WTC11 (cell line): ENCODE data around the gene ACVR1B.

Experiments
- CREB1 ChIP-seq: sonication (generic); formaldehyde crosslinking; IDR thresholded peaks from 2 replicates; pipeline ENCODE4 v1.8.0; 2023; ENCODE audit warnings: mild to moderate bottlenecking, missing genetic modification reagents
- FOXP1 ChIP-seq: sonication (generic); formaldehyde crosslinking; IDR thresholded peaks from 2 replicates; pipeline ENCODE4 v1.8.0; 2022; ENCODE audit warnings: missing genetic modification reagents, mild to moderate bottlenecking, moderate library complexity, borderline replicate concordance
- IRF2 ChIP-seq: sonication (generic); formaldehyde crosslinking; IDR thresholded peaks from 2 replicates; pipeline ENCODE4 v1.8.0; 2022; ENCODE audit warnings: low read depth, missing genetic modification reagents, borderline replicate concordance
- SP1 ChIP-seq: sonication (generic); formaldehyde crosslinking; conservative IDR thresholded peaks from 2 replicates; pipeline ENCODE4 v1.8.1; 2022; ENCODE audit warnings: missing genetic modification reagents
- ZNF416 ChIP-seq: fragments of 250-450 bp; sonication (Bioruptor Pico); IDR thresholded peaks from 2 replicates; pipeline ENCODE4 v1.9.0; 2021; ENCODE audit warnings: mild to moderate bottlenecking, inconsistent platforms
- TF ChIP-seq, protein P1 (sequence below): sonication (generic); formaldehyde crosslinking; IDR thresholded peaks from 2 replicates; pipeline ENCODE4 v1.8.1; 2022; ENCODE audit warnings: low read depth, mild to moderate bottlenecking, moderate library complexity, missing genetic modification reagents, borderline replicate concordance
- TF ChIP-seq, protein P2 (sequence below): fragments of 250-450 bp; sonication (Bioruptor Pico); conservative IDR thresholded peaks from 2 replicates; pipeline ENCODE4 v1.9.0; 2021; ENCODE audit warnings: mild to moderate bottlenecking
- TF ChIP-seq, protein P3 (sequence below): fragments of 200-600 bp; IDR thresholded peaks from 2 replicates; pipeline ENCODE4 v1.8.0; 2022; ENCODE audit warnings: antibody characterized with exemption
- TF ChIP-seq, protein P4 (sequence below): fragments of 250-450 bp; sonication (Bioruptor Pico); IDR thresholded peaks from 2 replicates; pipeline ENCODE4 v1.9.0; 2021; ENCODE audit warnings: mild to moderate bottlenecking, borderline replicate concordance

DNA sequence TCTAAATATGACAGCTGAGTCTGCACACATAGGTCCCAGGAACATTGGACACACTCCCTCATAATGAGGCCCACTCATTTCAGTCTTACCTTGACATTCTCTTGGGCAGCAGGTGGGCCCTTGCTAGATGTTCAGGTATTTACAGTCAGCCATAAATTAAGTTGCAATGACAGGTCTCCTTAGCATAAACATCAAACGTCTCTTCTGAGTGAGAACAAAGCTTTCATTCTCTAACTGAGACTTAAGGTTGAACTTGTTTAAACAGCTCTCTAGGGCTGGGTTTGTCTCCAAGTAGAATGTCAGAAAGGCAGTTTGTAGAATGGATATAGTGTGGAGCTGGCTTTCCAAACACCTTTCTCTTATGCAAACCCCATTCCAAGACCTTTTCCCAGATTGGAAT, 10.3 kb downstream of the ACVR1B start:
- TF ChIP-seq SP1 (CRISPR knock-in tag) (no peak), ZNF416 (CRISPR knock-in tag) (no peak), IRF2 (no peak), CREB1 (CRISPR knock-in tag) (no peak), FOXP1 (CRISPR knock-in tag) (no peak)
- TF ChIP-seq, protein P1, sequence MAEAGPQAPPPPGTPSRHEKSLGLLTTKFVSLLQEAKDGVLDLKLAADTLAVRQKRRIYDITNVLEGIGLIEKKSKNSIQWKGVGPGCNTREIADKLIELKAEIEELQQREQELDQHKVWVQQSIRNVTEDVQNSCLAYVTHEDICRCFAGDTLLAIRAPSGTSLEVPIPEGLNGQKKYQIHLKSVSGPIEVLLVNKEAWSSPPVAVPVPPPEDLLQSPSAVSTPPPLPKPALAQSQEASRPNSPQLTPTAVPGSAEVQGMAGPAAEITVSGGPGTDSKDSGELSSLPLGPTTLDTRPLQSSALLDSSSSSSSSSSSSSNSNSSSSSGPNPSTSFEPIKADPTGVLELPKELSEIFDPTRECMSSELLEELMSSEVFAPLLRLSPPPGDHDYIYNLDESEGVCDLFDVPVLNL (CRISPR knock-in tag), result no peak
- TF ChIP-seq, protein P2, sequence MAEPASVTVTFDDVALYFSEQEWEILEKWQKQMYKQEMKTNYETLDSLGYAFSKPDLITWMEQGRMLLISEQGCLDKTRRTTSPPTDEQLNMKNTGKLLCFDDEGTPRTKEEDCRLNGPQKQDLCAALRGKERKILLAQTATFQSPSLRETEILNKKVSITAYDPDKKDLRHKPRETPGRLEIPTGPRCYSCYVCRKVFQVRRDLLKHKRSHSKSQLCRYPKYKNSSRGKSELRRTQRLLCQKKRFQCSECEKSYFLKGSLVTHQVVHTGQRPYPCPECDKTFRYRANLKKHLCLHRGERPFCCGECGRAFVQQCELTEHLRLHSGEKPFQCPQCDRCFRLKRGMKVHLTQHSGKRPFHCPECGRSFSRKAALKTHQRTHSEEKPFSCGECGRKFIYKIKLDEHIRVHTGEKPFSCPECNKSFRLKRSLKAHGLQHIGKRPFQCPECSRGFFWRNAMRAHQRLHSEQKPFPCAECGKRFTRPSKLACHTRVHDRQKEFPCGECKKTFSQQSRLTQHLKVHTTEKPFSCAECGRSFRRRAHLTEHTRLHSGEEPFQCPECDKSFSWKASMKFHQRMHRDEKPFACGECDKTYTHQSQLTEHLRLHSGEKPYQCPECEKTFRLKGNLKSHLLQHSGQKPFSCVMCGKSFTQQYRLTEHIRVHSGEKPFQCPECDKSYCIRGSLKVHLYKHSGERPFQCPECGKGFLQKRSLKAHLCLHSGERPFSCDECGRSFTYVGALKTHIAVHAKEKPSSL (CRISPR knock-in tag), result no peak
- TF ChIP-seq, protein P3, sequence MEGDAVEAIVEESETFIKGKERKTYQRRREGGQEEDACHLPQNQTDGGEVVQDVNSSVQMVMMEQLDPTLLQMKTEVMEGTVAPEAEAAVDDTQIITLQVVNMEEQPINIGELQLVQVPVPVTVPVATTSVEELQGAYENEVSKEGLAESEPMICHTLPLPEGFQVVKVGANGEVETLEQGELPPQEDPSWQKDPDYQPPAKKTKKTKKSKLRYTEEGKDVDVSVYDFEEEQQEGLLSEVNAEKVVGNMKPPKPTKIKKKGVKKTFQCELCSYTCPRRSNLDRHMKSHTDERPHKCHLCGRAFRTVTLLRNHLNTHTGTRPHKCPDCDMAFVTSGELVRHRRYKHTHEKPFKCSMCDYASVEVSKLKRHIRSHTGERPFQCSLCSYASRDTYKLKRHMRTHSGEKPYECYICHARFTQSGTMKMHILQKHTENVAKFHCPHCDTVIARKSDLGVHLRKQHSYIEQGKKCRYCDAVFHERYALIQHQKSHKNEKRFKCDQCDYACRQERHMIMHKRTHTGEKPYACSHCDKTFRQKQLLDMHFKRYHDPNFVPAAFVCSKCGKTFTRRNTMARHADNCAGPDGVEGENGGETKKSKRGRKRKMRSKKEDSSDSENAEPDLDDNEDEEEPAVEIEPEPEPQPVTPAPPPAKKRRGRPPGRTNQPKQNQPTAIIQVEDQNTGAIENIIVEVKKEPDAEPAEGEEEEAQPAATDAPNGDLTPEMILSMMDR, result no peak
- TF ChIP-seq, protein P4, sequence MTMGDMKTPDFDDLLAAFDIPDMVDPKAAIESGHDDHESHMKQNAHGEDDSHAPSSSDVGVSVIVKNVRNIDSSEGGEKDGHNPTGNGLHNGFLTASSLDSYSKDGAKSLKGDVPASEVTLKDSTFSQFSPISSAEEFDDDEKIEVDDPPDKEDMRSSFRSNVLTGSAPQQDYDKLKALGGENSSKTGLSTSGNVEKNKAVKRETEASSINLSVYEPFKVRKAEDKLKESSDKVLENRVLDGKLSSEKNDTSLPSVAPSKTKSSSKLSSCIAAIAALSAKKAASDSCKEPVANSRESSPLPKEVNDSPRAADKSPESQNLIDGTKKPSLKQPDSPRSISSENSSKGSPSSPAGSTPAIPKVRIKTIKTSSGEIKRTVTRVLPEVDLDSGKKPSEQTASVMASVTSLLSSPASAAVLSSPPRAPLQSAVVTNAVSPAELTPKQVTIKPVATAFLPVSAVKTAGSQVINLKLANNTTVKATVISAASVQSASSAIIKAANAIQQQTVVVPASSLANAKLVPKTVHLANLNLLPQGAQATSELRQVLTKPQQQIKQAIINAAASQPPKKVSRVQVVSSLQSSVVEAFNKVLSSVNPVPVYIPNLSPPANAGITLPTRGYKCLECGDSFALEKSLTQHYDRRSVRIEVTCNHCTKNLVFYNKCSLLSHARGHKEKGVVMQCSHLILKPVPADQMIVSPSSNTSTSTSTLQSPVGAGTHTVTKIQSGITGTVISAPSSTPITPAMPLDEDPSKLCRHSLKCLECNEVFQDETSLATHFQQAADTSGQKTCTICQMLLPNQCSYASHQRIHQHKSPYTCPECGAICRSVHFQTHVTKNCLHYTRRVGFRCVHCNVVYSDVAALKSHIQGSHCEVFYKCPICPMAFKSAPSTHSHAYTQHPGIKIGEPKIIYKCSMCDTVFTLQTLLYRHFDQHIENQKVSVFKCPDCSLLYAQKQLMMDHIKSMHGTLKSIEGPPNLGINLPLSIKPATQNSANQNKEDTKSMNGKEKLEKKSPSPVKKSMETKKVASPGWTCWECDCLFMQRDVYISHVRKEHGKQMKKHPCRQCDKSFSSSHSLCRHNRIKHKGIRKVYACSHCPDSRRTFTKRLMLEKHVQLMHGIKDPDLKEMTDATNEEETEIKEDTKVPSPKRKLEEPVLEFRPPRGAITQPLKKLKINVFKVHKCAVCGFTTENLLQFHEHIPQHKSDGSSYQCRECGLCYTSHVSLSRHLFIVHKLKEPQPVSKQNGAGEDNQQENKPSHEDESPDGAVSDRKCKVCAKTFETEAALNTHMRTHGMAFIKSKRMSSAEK, result no peak
